Mesodermal cell (in vitro differentiated cells): ENCODE results near the gene NMT1.

Source experiments
- H3K27ac ChIP-seq: 2 replicates; pipeline ENCODE4 v1.7.0; 2013; ENCODE audit warnings: mild to moderate bottlenecking, low read depth, low read length, moderate library complexity; ENCODE audit not compliant: severe bottlenecking
- H3K36me3 ChIP-seq: 2 replicates; pipeline ENCODE4 v1.7.1; 2013; ENCODE audit warnings: mild to moderate bottlenecking, low read length, moderate library complexity; ENCODE audit not compliant: control insufficient read depth, insufficient read depth
- H3K4me1 ChIP-seq: one replicate; pipeline ENCODE4 v1.7.1; 2013; ENCODE audit warnings: mild to moderate bottlenecking, low read length; ENCODE audit not compliant: insufficient read depth, control insufficient read depth, poor library complexity, severe bottlenecking
- H3K4me3 ChIP-seq: 2 replicates; pipeline ENCODE4 v1.7.0; 2013; ENCODE audit warnings: low read length, control low read depth, mild to moderate bottlenecking; ENCODE audit not compliant: insufficient read depth, poor library complexity, severe bottlenecking; ENCODE audit errors: extremely low read depth
- H3K9me3 ChIP-seq: 2 replicates; pipeline ENCODE4 v1.7.1; 2013; ENCODE audit warnings: mild to moderate bottlenecking, low read length, moderate library complexity; ENCODE audit not compliant: control insufficient read depth
- WGBS, 2 experiments: methylation state at CpG; one replicate each; pipeline ENCODE4 v1.1.5; 2013; ENCODE audit warnings: missing lambda C conversion rate in 2 of 2; ENCODE audit not compliant: insufficient coverage in 2 of 2; 5-methylcytosine and 5-hydroxymethylcytosine counted together

The NMT1 gene

GRCh38 chr17:45106096-45106495 lies 45.0 kb downstream of the NMT1 start:
- Histone ChIP-seq H3K9me3 (no peaks in the 10 kb centered on the region), H3K27ac (no peak overlapping the region), H3K4me3 (no peak overlapping the region), H3K4me1 (no peaks in the 10 kb centered on the region), H3K36me3 (peaks cover 80% of the 10 kb centered on the region)
- WGBS, 2 experiments, result 97 to 100% methylated on average over 3 to 5 of the region's 5 CpGs

DNA sequence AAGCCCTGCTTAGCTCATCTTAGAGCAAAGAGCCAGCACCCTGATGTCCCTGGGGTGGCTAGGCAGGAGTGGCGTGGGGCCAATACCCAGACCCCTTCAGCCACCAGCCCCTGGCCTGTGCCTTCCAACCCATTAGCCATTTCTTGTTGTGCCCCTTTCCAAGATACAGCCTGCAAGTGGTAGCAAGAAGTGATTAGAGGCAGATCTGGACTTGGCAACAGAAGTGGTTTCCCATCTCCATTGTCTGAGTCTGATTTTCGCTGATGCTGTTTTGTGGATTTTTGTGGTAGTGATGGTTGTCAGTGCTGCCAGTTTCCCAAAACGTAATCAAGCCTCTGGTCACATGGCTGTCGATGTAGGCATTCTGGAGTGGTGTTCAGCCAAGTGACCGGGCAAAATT lies 45.5 kb downstream of the NMT1 start:
- Histone ChIP-seq H3K36me3 (peaks cover 78% of the 10 kb centered on the region), H3K27ac (no peak overlapping the region), H3K9me3 (no peaks in the 10 kb centered on the region), H3K4me1 (no peaks in the 10 kb centered on the region), H3K4me3 (no peak overlapping the region)
- 90 to 93% methylated on average over 4 to 5 of the region's 5 CpGs for WGBS, 2 experiments

DNA sequence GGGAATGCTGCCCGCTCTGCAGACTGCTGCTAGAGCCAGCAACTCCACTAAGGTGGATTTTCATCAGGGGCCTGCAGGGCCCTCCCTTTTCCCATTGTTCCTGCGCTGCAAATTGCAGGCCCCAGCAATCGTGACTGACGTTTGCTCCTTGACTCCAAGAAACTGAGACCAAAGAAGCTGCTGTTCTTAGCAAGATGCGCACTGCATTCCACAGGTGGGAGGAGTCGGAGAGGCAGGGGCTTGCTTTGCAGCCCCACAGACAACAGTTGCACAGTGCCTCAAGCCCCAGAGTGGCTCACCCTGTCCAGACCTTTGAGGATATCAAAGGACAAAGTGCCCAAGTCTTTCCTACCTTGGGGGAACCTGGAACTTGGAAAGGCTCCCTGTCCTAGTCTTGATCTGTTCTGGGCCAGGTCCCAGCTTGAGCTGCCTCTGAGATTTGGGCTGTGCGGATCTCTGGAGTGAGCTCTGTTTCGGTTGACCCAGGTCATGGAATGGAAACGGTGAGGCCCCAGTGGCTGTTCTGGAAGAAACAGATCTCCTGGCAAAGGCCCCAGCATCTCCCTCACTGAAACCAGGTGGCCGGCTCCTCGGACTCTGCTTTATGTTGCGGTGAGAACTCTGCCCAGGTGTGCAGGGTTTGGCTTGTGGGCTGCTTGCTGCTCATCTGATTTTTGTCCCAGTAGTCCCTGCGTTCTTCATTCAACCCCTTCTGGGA lies 46.3 kb downstream of the NMT1 start:
- peaks cover 72% of the 10 kb centered on the region for H3K36me3 ChIP-seq
- H3K4me3 ChIP-seq, result no peak overlapping the region
- WGBS, 2 experiments, result 92 to 96% methylated on average over 13 of the region's 13 CpGs
- no peaks in the 10 kb centered on the region for H3K9me3 ChIP-seq
- no peak overlapping the region for H3K27ac ChIP-seq
- no peaks in the 10 kb centered on the region for H3K4me1 ChIP-seq

DNA sequence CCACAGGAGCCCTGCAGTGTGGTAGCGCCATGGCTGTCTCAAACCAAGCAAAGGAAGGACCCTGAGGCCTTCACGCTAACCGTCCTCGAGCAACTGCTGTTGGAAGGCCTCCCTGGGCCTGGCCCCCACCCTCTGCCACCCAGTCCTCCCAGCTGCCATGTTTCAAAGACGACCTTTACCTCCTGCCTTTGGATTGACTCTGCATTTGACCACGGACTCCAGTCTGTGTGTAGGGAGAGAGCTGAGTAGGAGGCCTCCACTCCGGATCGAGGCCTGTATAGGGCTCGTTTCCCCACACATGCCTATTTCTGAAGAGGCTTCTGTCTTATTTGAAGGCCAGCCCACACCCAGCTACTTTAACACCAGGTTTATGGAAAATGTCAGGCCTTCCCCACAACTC lies 46.9 kb downstream of the NMT1 start:
- 94% methylated on average over 8 to 9 of the region's 9 CpGs for WGBS, 2 experiments
- peaks cover 72% of the 10 kb centered on the region for H3K36me3 ChIP-seq
- no peak overlapping the region for H3K4me3 ChIP-seq
- H3K9me3 ChIP-seq, result no peaks in the 10 kb centered on the region
- H3K4me1 ChIP-seq, result no peaks in the 10 kb centered on the region
- no peak overlapping the region for H3K27ac ChIP-seq

GRCh38 chr17:45108595-45109521 lies 47.7 kb downstream of the NMT1 start:
- 92 to 97% methylated on average over 8 to 9 of the region's 12 CpGs for WGBS, 2 experiments
- Histone ChIP-seq H3K4me3 (no peak overlapping the region), H3K36me3 (peaks cover 67% of the 10 kb centered on the region)

GRCh38 chr17:45110676-45111611 lies 49.8 kb downstream of the NMT1 start:
- no peak overlapping the region for H3K4me3 ChIP-seq
- no peak overlapping the region for H3K27ac ChIP-seq
- H3K9me3 ChIP-seq, result no peaks in the 10 kb centered on the region
- WGBS, 2 experiments, result 79 to 96% methylated on average over 5 to 13 of the region's 16 CpGs
- peaks cover 3% of the 10 kb centered on the region for H3K4me1 ChIP-seq
- H3K36me3 ChIP-seq, result peaks cover 47% of the 10 kb centered on the region

More at GRCh38 chr17:45108595-45109521, 47.7 kb downstream of the NMT1 start:
- Histone ChIP-seq H3K27ac (no peak overlapping the region), H3K4me1 (no peaks in the 10 kb centered on the region), H3K9me3 (no peaks in the 10 kb centered on the region)

DNA sequence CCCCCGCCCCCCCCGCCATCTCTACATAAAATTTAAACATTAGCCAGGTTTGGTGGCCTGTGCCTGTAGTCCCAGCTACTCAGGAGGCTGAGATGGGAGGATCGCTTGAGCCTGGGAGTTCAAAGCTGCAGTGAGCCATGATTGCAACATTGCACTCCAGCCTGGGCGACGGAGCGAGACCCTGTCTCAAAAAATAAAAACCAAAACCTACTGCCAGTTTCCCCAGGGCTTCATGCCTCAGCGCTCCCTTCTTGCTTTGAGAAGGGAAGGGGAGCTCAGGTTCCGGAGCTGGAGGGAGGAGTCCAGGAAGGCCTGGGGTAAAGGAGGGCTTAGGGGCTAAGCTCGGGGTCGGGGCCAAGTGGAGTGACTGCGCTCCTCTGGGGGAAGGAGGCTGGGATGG lies 50.7 kb downstream of the NMT1 start:
- no peaks in the 10 kb centered on the region for H3K9me3 ChIP-seq
- no peak overlapping the region for H3K27ac ChIP-seq
- WGBS, 2 experiments, result 94 to 96% methylated on average over 5 to 6 of the region's 11 CpGs
- H3K4me1 ChIP-seq, result peaks cover 11% of the 10 kb centered on the region
- H3K4me3 ChIP-seq, result no peak overlapping the region
- peaks cover 38% of the 10 kb centered on the region for H3K36me3 ChIP-seq

- 93 to 96% methylated on average over 20 of the region's 23 CpGs for WGBS, 2 experiments
- Histone ChIP-seq H3K4me3 (no peak overlapping the region), H3K27ac (no peak overlapping the region), H3K9me3 (no peaks in the 10 kb centered on the region), H3K4me1 (peaks cover 11% of the 10 kb centered on the region), H3K36me3 (peaks cover 30% of the 10 kb centered on the region)
Observed at GRCh38 chr17:45112559-45113423, 51.7 kb downstream of the NMT1 start.

DNA sequence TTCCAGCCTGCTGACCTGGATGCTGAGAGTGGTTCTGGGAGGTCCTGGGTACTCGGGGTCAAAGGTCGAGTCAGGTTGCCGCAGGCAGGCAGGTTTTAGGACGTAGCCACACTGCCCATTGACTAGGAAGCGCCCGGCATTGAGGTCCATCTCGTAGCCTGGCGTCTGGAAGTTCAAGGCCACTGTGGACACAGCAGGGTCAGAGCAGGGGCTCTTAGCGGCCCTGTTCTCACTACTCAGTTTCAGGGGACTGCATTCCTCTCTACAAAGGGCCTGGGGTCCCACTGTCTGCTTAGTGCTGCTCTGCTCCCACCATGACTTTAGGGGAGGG lies 52.3 kb downstream of the NMT1 start:
- peaks cover 29% of the 10 kb centered on the region for H3K36me3 ChIP-seq
- H3K4me3 ChIP-seq, result no peak overlapping the region
- no peak overlapping the region for H3K27ac ChIP-seq
- no peaks in the 10 kb centered on the region for H3K9me3 ChIP-seq
- WGBS, 2 experiments, result 95 to 98% methylated on average over 8 to 9 of the region's 9 CpGs
- peaks cover 11% of the 10 kb centered on the region for H3K4me1 ChIP-seq
